DOHH2 (cell line): ENCODE results near the gene RPRD1A.

Source experiments
- H3F3A ChIP-seq: fragments of 200-600 bp; sonication (generic), shearing (Covaris generic); 2 replicates; pipeline ENCODE4 v1.6.0; 2016; ENCODE audit warnings: antibody characterized with exemption, mild to moderate bottlenecking; ENCODE audit not compliant: control insufficient read depth, insufficient read depth
- H3K27ac ChIP-seq: fragments of 200-600 bp; sonication (generic); 2 replicates; pipeline ENCODE4 v1.5.1; 2014; ENCODE audit warnings: low read depth, mild to moderate bottlenecking, low read length, moderate library complexity
- H3K27me3 ChIP-seq: fragments of 200-600 bp; sonication (generic); 2 replicates; pipeline ENCODE4 v1.6.1; 2014; ENCODE audit warnings: mild to moderate bottlenecking, low read length, mixed read lengths; ENCODE audit not compliant: control insufficient read depth
- H3K36me3 ChIP-seq: fragments of 200-600 bp; sonication (generic); 2 replicates; pipeline ENCODE4 v1.6.1; 2014; ENCODE audit warnings: mild to moderate bottlenecking, low read length, moderate library complexity, mixed read lengths; ENCODE audit not compliant: control insufficient read depth
- H3K4me1 ChIP-seq: fragments of 200-600 bp; sonication (generic); 2 replicates; pipeline ENCODE4 v1.6.1; 2014; ENCODE audit warnings: mild to moderate bottlenecking, low read length, mixed read lengths; ENCODE audit not compliant: control insufficient read depth
- H3K4me2 ChIP-seq: fragments of 200-600 bp; sonication (generic); 2 replicates; pipeline ENCODE4 v1.6.0; 2014; ENCODE audit warnings: mild to moderate bottlenecking, low read length, moderate library complexity
- H3K4me3 ChIP-seq: fragments of 200-600 bp; sonication (generic); 2 replicates; pipeline ENCODE4 v1.5.1; 2014; ENCODE audit warnings: mild to moderate bottlenecking, low read length, mixed read lengths
- H3K79me2 ChIP-seq: fragments of 200-600 bp; sonication (generic); 2 replicates; pipeline ENCODE4 v1.6.1; 2014; ENCODE audit warnings: mild to moderate bottlenecking, low read length, mixed read lengths; ENCODE audit not compliant: control insufficient read depth
- H3K9me2 ChIP-seq: fragments of 200-600 bp; sonication (generic); replicated peaks from 2 replicates; pipeline ENCODE4 v1.6.1; 2014; ENCODE audit warnings: mild to moderate bottlenecking, low read length, mixed read lengths; ENCODE audit not compliant: control insufficient read depth
- H3K9me3 ChIP-seq: fragments of 200-600 bp; sonication (generic); 2 replicates; pipeline ENCODE4 v1.6.1; 2014; ENCODE audit warnings: antibody characterized with exemption, low read length, mixed read lengths; ENCODE audit not compliant: control insufficient read depth, insufficient read depth
- H4K20me1 ChIP-seq: fragments of 200-600 bp; sonication (generic); 2 replicates; pipeline ENCODE4 v1.6.0; 2014; ENCODE audit warnings: low read depth, mild to moderate bottlenecking, antibody characterized with exemption, low read length, moderate library complexity; ENCODE audit not compliant: control insufficient read depth, insufficient read depth
- CTCF ChIP-seq: fragments of 200-600 bp; sonication (generic); IDR thresholded peaks from one replicate; pipeline ENCODE4 v1.5.1; 2014; ENCODE audit warnings: antibody characterized with exemption, mild to moderate bottlenecking, low read depth, low read length; ENCODE audit not compliant: poor library complexity, severe bottlenecking
- EZH2phosphoT487 ChIP-seq: fragments of 200-600 bp; sonication (generic); IDR thresholded peaks from 2 replicates; pipeline ENCODE4 v1.6.1; 2017; ENCODE audit warnings: borderline replicate concordance, mild to moderate bottlenecking, antibody characterized with exemption, low read length, moderate library complexity, mixed read lengths

Gene RPRD1A

DNA sequence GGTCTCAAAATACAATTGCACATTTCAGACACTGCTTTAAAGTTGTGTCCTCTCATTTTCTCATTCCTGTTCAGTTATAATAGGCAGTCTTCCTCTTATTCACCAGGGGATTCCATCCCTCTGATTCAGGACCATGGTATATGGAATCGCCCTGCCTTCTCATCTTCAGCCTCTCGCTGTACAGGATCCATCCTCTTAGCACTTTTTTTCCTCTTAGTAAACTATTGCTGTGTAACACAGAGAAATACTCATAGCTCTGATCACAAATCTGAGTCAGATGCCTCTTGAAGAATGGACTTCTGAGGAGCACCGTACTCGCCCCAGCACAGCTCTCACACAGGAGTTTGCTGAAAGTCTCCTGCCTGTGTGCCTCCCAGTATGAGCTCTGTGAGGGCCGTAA, 83.5 kb downstream of the RPRD1A start:
- H3K27ac ChIP-seq = no peak overlapping the region
- no peak overlapping the region for H3K4me2 ChIP-seq
- no peak for TF ChIP-seq EZH2phosphoT487
- no peak for TF ChIP-seq CTCF
- no peaks in the 10 kb centered on the region for H3K9me3 ChIP-seq
- H3K79me2 ChIP-seq = no peaks in the 10 kb centered on the region
- no peaks in the 10 kb centered on the region for H4K20me1 ChIP-seq
- no peak overlapping the region for H3K4me3 ChIP-seq
- no peaks in the 10 kb centered on the region for H3K27me3 ChIP-seq
- peaks cover 35% of the 10 kb centered on the region for H3K36me3 ChIP-seq
- no peaks in the 10 kb centered on the region for H3K9me2 ChIP-seq
- no peaks in the 10 kb centered on the region for H3K4me1 ChIP-seq
- peaks cover 5% of the 10 kb centered on the region; the same call in 1 of the 2 replicates for H3F3A ChIP-seq

GRCh38 chr18:35983147-35983546, 84.2 kb downstream of the RPRD1A start:
- H3K9me3 ChIP-seq = no peaks in the 10 kb centered on the region
- H3F3A ChIP-seq = peaks cover 5% of the 10 kb centered on the region; the same call in 1 of the 2 replicates
- no peak overlapping the region for H3K27ac ChIP-seq
- H4K20me1 ChIP-seq = no peaks in the 10 kb centered on the region
- peaks cover 36% of the 10 kb centered on the region for H3K36me3 ChIP-seq
- H3K4me3 ChIP-seq = no peak overlapping the region
- H3K27me3 ChIP-seq = no peaks in the 10 kb centered on the region
- no peaks in the 10 kb centered on the region for H3K9me2 ChIP-seq
- no peak overlapping the region for H3K4me2 ChIP-seq
- TF ChIP-seq CTCF (no peak), EZH2phosphoT487 (no peak)
- H3K4me1 ChIP-seq = no peaks in the 10 kb centered on the region
- H3K79me2 ChIP-seq = no peaks in the 10 kb centered on the region

- no peak for TF ChIP-seq EZH2phosphoT487
- TF ChIP-seq CTCF = no peak
Observed at GRCh38 chr18:35982409-35983114, 84.8 kb downstream of the RPRD1A start.

More at GRCh38 chr18:35982409-35983114, 84.8 kb downstream of the RPRD1A start:
- H3K79me2 ChIP-seq = no peaks in the 10 kb centered on the region
- H3K4me1 ChIP-seq = no peaks in the 10 kb centered on the region
- no peaks in the 10 kb centered on the region for H4K20me1 ChIP-seq
- H3K4me3 ChIP-seq = no peak overlapping the region
- H3F3A ChIP-seq = peaks cover 5% of the 10 kb centered on the region; the same call in 1 of the 2 replicates
- no peak overlapping the region for H3K4me2 ChIP-seq
- no peak overlapping the region for H3K27ac ChIP-seq
- no peaks in the 10 kb centered on the region for H3K9me2 ChIP-seq
- H3K27me3 ChIP-seq = no peaks in the 10 kb centered on the region
- no peaks in the 10 kb centered on the region for H3K9me3 ChIP-seq
- peaks cover 42% of the 10 kb centered on the region for H3K36me3 ChIP-seq
